Measurements from ENCODE around the gene LAMTOR1. TPM values are rescaled to one million over a fixed set of nuclear protein-coding genes. Genes with fewer than 3 reads are reported as not detected.

The LAMTOR1 gene
- total RNA-seq, 1 experiment from 2014 or later, result 96.3 TPM

DNA sequence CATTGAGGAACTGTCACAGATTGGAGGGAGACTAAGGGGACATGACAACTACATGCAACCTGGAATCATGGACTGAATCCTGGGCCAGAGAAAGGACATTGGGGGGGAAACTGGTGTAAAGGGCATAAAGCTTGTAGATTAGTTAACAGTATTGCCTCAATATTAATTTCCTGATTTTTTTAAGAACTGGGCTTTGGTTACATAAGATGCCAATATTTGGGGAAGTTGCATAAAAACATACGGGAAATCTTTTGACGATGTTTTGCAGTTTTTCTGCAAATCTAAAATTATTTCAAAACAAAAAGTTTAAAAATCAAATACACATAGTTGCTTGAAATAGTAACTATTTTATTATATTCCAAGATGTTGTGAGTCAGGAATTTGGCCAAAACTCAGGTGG is 29.5 kb upstream of the LAMTOR1 start:
- Mint-ChIP-seq H3K4me3 (no peak overlapping the region), H3K9me3 (peaks cover 24 to 25% of the 10 kb centered on the region in 2 experiments), H3K27ac (no peak overlapping the region), H3K36me3 (ENCODE audit: insufficient read depth in 1 of 3, low read depth in 3 of 3) (peaks cover 8 to 15% (median 8%) of the 10 kb centered on the region in 3 experiments; a peak in 6 of 7 replicates), H3K4me1 (no peaks in the 10 kb centered on the region), H3K27me3 (ENCODE audit: low read depth) (peaks cover 34% of the 10 kb centered on the region)
- Histone ChIP-seq H3K27ac (ENCODE audit: insufficient read length, low read depth, low read length) (no peak overlapping the region), H3K23ac (ENCODE audit: insufficient read length, low read depth, low read length) (no peak overlapping the region), H3K79me2 (ENCODE audit: insufficient read depth, low read length) (no peaks in the 10 kb centered on the region), H2BK20ac (ENCODE audit: low read depth, low read length, poor library complexity, severe bottlenecking) (no peak overlapping the region), H2AK5ac (ENCODE audit: insufficient read length, low read length) (no peak overlapping the region), H3K14ac (ENCODE audit: insufficient read depth, low read length) (no peak overlapping the region), H3K4ac (ENCODE audit: low read depth, low read length) (no peak overlapping the region), H2BK12ac (ENCODE audit: insufficient read length, low read depth, low read length) (no peak overlapping the region), H3K27me3 (ENCODE audit: insufficient read depth, low read length) (no peaks in the 10 kb centered on the region), H3K4me2 (ENCODE audit: insufficient read depth, insufficient read length, low read length) (no peak overlapping the region), H3K18ac (ENCODE audit: insufficient read length, low read depth, low read length) (no peak overlapping the region), H4K91ac (ENCODE audit: insufficient read length, low read depth, low read length) (no peak overlapping the region), H3K56ac (ENCODE audit: insufficient read length, low read depth, low read length) (no peak overlapping the region), H3K79me1 (ENCODE audit: insufficient read depth, low read depth, low read length, poor library complexity, severe bottlenecking) (no peaks in the 10 kb centered on the region), H3K4me1 (ENCODE audit: insufficient read depth, low read length) (no peaks in the 10 kb centered on the region), H3T11ph (ENCODE audit: low read length) (no peak overlapping the region), H2BK120ac (ENCODE audit: low read depth, low read length, poor library complexity, severe bottlenecking) (no peak overlapping the region), H3K23me2 (ENCODE audit: insufficient read length, low read depth, low read length, poor library complexity, severe bottlenecking) (no peaks in the 10 kb centered on the region), H4K20me1 (ENCODE audit: control insufficient read depth, insufficient read depth, insufficient read length) (no peaks in the 10 kb centered on the region), H4K8ac (replicated peaks; ENCODE audit: insufficient read length, low read depth, low read length) (no peak overlapping the region), H4K5ac (ENCODE audit: insufficient read length, low read depth, low read length) (no peak overlapping the region), H3K9ac (ENCODE audit: extremely low read depth, insufficient read length, low read length) (no peak overlapping the region), H3K9me3 (ENCODE audit: control insufficient read depth, low read depth, low read length) (peaks cover 10% of the 10 kb centered on the region), H2AFZ (ENCODE audit: low read length) (no peak overlapping the region), H2BK5ac (ENCODE audit: insufficient read length, low read length) (no peak overlapping the region), H2BK15ac (ENCODE audit: low read depth, low read length) (no peak overlapping the region)
- WGBS (ENCODE audit: extremely low coverage, insufficient read length, low lambda C conversion rate), result no CpG with 5 or more reads among the region's 2 CpGs
- no peak for DNase-seq
- TF ChIP-seq, protein P1, sequence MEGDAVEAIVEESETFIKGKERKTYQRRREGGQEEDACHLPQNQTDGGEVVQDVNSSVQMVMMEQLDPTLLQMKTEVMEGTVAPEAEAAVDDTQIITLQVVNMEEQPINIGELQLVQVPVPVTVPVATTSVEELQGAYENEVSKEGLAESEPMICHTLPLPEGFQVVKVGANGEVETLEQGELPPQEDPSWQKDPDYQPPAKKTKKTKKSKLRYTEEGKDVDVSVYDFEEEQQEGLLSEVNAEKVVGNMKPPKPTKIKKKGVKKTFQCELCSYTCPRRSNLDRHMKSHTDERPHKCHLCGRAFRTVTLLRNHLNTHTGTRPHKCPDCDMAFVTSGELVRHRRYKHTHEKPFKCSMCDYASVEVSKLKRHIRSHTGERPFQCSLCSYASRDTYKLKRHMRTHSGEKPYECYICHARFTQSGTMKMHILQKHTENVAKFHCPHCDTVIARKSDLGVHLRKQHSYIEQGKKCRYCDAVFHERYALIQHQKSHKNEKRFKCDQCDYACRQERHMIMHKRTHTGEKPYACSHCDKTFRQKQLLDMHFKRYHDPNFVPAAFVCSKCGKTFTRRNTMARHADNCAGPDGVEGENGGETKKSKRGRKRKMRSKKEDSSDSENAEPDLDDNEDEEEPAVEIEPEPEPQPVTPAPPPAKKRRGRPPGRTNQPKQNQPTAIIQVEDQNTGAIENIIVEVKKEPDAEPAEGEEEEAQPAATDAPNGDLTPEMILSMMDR (conservative IDR thresholded peaks at IDR 0.05), result no peak

Data from H9 (cell line).